GM21786 (cell line): ENCODE data around the gene AOPEP.

Experiments used
- ATAC-seq: cut with Tn5 transposase; IDR thresholded peaks from one replicate; pipeline ENCODE4 v1.9.1; 2021; ENCODE audit not compliant: unreplicated experiment

The AOPEP gene

GRCh38 chr9:94760010-94760409 lies 33.5 kb downstream of the AOPEP start:
- ATAC-seq = no peak

GRCh38 chr9:94760660-94761059 lies 34.2 kb downstream of the AOPEP start:
- ATAC-seq = no peak

GRCh38 chr9:94761481-94761880 lies 35.0 kb downstream of the AOPEP start:
- no peak for ATAC-seq

- no peak for ATAC-seq
Observed at GRCh38 chr9:94767331-94768072, 41.0 kb downstream of the AOPEP start.

GRCh38 chr9:94768766-94769165 lies 42.3 kb downstream of the AOPEP start:
- ATAC-seq = no peak

- ATAC-seq = no peak
Observed at GRCh38 chr9:94770334-94770733, 43.8 kb downstream of the AOPEP start.

GRCh38 chr9:94771096-94771495 lies 44.6 kb downstream of the AOPEP start:
- ATAC-seq = no peak

- ATAC-seq = no peak
Observed at GRCh38 chr9:94772144-94772543, 45.6 kb downstream of the AOPEP start.

- ATAC-seq = no peak
Observed at GRCh38 chr9:94772639-94773303, 46.3 kb downstream of the AOPEP start.

GRCh38 chr9:94773655-94774054 lies 47.2 kb downstream of the AOPEP start:
- ATAC-seq = no peak

GRCh38 chr9:94778013-94778412 lies 51.5 kb downstream of the AOPEP start:
- ATAC-seq = no peak

GRCh38 chr9:94779031-94779430 lies 52.5 kb downstream of the AOPEP start:
- ATAC-seq = no peak

- no peak for ATAC-seq
Observed at GRCh38 chr9:94779693-94780290, 53.3 kb downstream of the AOPEP start.

- no peak for ATAC-seq
Observed at GRCh38 chr9:94780516-94780950, 54.0 kb downstream of the AOPEP start.

GRCh38 chr9:94782355-94783101 lies 56.0 kb downstream of the AOPEP start:
- ATAC-seq = no peak

- no peak for ATAC-seq
Observed at GRCh38 chr9:94783102-94783682, 56.7 kb downstream of the AOPEP start.

- ATAC-seq = no peak
Observed at GRCh38 chr9:94783928-94784327, 57.4 kb downstream of the AOPEP start.

GRCh38 chr9:94785215-94786169 lies 59.0 kb downstream of the AOPEP start:
- no peak for ATAC-seq

- no peak for ATAC-seq
Observed at GRCh38 chr9:94786586-94786985, 60.1 kb downstream of the AOPEP start.

- ATAC-seq = no peak
Observed at GRCh38 chr9:94787266-94787665, 60.8 kb downstream of the AOPEP start.
